ENCODE data around the gene ZDHHC12. TPM values are rescaled to one million over a fixed set of nuclear protein-coding genes. Genes with fewer than 3 reads are reported as not detected.

ZDHHC12 gene
- total and polyA plus RNA-seq, 2 of the 8 experiments (the other 6 are each of a cell fraction or from before 2014, with no cell fraction given) = 35.0 to 93.8 TPM

- TF ChIP-seq, protein P1, sequence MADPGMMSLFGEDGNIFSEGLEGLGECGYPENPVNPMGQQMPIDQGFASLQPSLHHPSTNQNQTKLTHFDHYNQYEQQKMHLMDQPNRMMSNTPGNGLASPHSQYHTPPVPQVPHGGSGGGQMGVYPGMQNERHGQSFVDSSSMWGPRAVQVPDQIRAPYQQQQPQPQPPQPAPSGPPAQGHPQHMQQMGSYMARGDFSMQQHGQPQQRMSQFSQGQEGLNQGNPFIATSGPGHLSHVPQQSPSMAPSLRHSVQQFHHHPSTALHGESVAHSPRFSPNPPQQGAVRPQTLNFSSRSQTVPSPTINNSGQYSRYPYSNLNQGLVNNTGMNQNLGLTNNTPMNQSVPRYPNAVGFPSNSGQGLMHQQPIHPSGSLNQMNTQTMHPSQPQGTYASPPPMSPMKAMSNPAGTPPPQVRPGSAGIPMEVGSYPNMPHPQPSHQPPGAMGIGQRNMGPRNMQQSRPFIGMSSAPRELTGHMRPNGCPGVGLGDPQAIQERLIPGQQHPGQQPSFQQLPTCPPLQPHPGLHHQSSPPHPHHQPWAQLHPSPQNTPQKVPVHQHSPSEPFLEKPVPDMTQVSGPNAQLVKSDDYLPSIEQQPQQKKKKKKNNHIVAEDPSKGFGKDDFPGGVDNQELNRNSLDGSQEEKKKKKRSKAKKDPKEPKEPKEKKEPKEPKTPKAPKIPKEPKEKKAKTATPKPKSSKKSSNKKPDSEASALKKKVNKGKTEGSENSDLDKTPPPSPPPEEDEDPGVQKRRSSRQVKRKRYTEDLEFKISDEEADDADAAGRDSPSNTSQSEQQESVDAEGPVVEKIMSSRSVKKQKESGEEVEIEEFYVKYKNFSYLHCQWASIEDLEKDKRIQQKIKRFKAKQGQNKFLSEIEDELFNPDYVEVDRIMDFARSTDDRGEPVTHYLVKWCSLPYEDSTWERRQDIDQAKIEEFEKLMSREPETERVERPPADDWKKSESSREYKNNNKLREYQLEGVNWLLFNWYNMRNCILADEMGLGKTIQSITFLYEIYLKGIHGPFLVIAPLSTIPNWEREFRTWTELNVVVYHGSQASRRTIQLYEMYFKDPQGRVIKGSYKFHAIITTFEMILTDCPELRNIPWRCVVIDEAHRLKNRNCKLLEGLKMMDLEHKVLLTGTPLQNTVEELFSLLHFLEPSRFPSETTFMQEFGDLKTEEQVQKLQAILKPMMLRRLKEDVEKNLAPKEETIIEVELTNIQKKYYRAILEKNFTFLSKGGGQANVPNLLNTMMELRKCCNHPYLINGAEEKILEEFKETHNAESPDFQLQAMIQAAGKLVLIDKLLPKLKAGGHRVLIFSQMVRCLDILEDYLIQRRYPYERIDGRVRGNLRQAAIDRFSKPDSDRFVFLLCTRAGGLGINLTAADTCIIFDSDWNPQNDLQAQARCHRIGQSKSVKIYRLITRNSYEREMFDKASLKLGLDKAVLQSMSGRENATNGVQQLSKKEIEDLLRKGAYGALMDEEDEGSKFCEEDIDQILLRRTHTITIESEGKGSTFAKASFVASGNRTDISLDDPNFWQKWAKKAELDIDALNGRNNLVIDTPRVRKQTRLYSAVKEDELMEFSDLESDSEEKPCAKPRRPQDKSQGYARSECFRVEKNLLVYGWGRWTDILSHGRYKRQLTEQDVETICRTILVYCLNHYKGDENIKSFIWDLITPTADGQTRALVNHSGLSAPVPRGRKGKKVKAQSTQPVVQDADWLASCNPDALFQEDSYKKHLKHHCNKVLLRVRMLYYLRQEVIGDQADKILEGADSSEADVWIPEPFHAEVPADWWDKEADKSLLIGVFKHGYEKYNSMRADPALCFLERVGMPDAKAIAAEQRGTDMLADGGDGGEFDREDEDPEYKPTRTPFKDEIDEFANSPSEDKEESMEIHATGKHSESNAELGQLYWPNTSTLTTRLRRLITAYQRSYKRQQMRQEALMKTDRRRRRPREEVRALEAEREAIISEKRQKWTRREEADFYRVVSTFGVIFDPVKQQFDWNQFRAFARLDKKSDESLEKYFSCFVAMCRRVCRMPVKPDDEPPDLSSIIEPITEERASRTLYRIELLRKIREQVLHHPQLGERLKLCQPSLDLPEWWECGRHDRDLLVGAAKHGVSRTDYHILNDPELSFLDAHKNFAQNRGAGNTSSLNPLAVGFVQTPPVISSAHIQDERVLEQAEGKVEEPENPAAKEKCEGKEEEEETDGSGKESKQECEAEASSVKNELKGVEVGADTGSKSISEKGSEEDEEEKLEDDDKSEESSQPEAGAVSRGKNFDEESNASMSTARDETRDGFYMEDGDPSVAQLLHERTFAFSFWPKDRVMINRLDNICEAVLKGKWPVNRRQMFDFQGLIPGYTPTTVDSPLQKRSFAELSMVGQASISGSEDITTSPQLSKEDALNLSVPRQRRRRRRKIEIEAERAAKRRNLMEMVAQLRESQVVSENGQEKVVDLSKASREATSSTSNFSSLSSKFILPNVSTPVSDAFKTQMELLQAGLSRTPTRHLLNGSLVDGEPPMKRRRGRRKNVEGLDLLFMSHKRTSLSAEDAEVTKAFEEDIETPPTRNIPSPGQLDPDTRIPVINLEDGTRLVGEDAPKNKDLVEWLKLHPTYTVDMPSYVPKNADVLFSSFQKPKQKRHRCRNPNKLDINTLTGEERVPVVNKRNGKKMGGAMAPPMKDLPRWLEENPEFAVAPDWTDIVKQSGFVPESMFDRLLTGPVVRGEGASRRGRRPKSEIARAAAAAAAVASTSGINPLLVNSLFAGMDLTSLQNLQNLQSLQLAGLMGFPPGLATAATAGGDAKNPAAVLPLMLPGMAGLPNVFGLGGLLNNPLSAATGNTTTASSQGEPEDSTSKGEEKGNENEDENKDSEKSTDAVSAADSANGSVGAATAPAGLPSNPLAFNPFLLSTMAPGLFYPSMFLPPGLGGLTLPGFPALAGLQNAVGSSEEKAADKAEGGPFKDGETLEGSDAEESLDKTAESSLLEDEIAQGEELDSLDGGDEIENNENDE (IDR thresholded peaks at IDR 0.05; ENCODE audit: insufficient replicate concordance, low read length) = no peak
- TF ChIP-seq, protein P2, sequence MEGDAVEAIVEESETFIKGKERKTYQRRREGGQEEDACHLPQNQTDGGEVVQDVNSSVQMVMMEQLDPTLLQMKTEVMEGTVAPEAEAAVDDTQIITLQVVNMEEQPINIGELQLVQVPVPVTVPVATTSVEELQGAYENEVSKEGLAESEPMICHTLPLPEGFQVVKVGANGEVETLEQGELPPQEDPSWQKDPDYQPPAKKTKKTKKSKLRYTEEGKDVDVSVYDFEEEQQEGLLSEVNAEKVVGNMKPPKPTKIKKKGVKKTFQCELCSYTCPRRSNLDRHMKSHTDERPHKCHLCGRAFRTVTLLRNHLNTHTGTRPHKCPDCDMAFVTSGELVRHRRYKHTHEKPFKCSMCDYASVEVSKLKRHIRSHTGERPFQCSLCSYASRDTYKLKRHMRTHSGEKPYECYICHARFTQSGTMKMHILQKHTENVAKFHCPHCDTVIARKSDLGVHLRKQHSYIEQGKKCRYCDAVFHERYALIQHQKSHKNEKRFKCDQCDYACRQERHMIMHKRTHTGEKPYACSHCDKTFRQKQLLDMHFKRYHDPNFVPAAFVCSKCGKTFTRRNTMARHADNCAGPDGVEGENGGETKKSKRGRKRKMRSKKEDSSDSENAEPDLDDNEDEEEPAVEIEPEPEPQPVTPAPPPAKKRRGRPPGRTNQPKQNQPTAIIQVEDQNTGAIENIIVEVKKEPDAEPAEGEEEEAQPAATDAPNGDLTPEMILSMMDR (IDR thresholded peaks at IDR 0.05; ENCODE audit: control extremely low read depth in 1 of 3, insufficient read depth in 1 of 3, low read depth in 1 of 3, low read length in 3 of 3) = no peak
- TF ChIP-seq RNF2 (IDR thresholded peaks at IDR 0.05; ENCODE audit: borderline replicate concordance, low read depth, low read length, missing control alignments, poor library complexity, severe bottlenecking) (no peak), JUND (IDR thresholded peaks at IDR 0.05; ENCODE audit: low read length) (no peak), EGR1 (IDR thresholded peaks at IDR 0.05; ENCODE audit: borderline replicate concordance, low read depth, low read length) (no peak), EP300 (IDR thresholded peaks at IDR 0.05; ENCODE audit: borderline replicate concordance in 1 of 2, low read depth in 2 of 2, low read length in 2 of 2) (no peak)
Observed at GRCh38 chr9:128685636-128686489, 38.1 kb downstream of the ZDHHC12 start (continued).

Data from H1 (cell line).